Keratinocyte (primary cell): Measurements from ENCODE around the gene FHIT.

Experiments used
- CTCF ChIP-seq, 3 experiments: IDR thresholded peaks in 1 of 3; conservative IDR thresholded peaks in 1 of 3; optimal IDR thresholded peaks in 1 of 3; 2 replicates in 2 of 3; 3 replicates in 1 of 3; pipeline versions ENCODE3 to v1.5.1; 2011; ENCODE audit warnings: low read length in 3 of 3, mild to moderate bottlenecking in 3 of 3, moderate library complexity in 2 of 3, control low read depth in 1 of 3, inconsistent platforms in 1 of 3; ENCODE audit not compliant: insufficient read depth in 2 of 3; ENCODE audit errors: extremely low read depth in 1 of 3
- EZH2 ChIP-seq: IDR thresholded peaks from one replicate; pipeline ENCODE4 v1.6.1; 2012; ENCODE audit warnings: inconsistent platforms, mild to moderate bottlenecking, low read length, moderate library complexity

- no peak for TF ChIP-seq CTCF (optimal IDR thresholded peaks at IDR 0.05 in 1 of 3, IDR thresholded peaks at IDR 0.05 in 1 of 3, conservative IDR thresholded peaks at IDR 0.05 in 1 of 3; ENCODE audit: extremely low read depth in 1 of 3, insufficient read depth in 2 of 3, low read length in 3 of 3)
- no peak for TF ChIP-seq EZH2
Observed at GRCh38 chr3:61114316-61114953, 136.8 kb downstream of the FHIT start.
